ENCODE results near the gene WRAP73.

WRAP73 gene

GRCh38 chr1:3676581-3677470 is 26.9 kb upstream of the WRAP73 start:
- no peak overlapping the region for H3K4me3 ChIP-seq (ENCODE audit: low read depth, low read length)

GRCh38 chr1:3675436-3675835 is 25.5 kb upstream of the WRAP73 start:
- no peak overlapping the region for H3K4me3 ChIP-seq (ENCODE audit: low read depth, low read length)
- TF ChIP-seq CTCF (IDR thresholded peaks at IDR 0.05; ENCODE audit: low read depth, low read length), result no peak

More at GRCh38 chr1:3676581-3677470, 26.9 kb upstream of the WRAP73 start:
- TF ChIP-seq CTCF (IDR thresholded peaks at IDR 0.05; ENCODE audit: low read depth, low read length), result no peak

- TF ChIP-seq CTCF (IDR thresholded peaks at IDR 0.05; ENCODE audit: low read depth, low read length), result no peak
- no peak overlapping the region for H3K4me3 ChIP-seq (ENCODE audit: low read depth, low read length)
These were observed 24.5 kb upstream of the WRAP73 start for GRCh38 chr1:3674100-3675094.

GRCh38 chr1:3673381-3674099 is 23.6 kb upstream of the WRAP73 start:
- TF ChIP-seq CTCF (IDR thresholded peaks at IDR 0.05; ENCODE audit: low read depth, low read length), result no peak
- H3K4me3 ChIP-seq (ENCODE audit: low read depth, low read length), result no peak overlapping the region

GRCh38 chr1:3672971-3673361 is 23.1 kb upstream of the WRAP73 start:
- TF ChIP-seq CTCF (IDR thresholded peaks at IDR 0.05; ENCODE audit: low read depth, low read length), result no peak

GRCh38 chr1:3672231-3672970 is 22.5 kb upstream of the WRAP73 start:
- no peak for TF ChIP-seq CTCF (IDR thresholded peaks at IDR 0.05; ENCODE audit: low read depth, low read length)
- H3K4me3 ChIP-seq (ENCODE audit: low read depth, low read length), result no peak overlapping the region

More at GRCh38 chr1:3672971-3673361, 23.1 kb upstream of the WRAP73 start:
- H3K4me3 ChIP-seq (ENCODE audit: low read depth, low read length), result no peak overlapping the region

All from WI38 (cell line).